ENCODE measurements around the gene CD37.

DNA sequence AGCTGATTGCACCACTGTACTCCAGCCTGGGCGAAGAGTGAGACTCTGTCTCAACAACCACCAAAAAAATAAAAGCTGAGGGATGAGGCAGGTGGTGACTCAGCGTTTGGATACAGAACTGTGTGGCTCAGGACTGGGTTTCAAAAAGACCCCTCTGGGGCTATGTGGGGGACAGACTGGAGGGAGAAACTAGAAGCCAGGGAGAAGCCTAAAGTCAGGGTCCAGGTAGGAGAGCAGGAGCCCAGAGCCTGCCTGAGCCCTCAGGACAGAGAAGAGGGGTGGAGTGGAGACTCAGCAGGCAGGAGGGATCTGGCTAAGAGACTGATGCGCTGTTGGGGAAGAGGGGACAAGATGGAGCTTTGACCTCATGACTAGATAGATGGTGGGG lies 1.8 kb upstream of the CD37 start:
- TF ChIP-seq, protein P1, sequence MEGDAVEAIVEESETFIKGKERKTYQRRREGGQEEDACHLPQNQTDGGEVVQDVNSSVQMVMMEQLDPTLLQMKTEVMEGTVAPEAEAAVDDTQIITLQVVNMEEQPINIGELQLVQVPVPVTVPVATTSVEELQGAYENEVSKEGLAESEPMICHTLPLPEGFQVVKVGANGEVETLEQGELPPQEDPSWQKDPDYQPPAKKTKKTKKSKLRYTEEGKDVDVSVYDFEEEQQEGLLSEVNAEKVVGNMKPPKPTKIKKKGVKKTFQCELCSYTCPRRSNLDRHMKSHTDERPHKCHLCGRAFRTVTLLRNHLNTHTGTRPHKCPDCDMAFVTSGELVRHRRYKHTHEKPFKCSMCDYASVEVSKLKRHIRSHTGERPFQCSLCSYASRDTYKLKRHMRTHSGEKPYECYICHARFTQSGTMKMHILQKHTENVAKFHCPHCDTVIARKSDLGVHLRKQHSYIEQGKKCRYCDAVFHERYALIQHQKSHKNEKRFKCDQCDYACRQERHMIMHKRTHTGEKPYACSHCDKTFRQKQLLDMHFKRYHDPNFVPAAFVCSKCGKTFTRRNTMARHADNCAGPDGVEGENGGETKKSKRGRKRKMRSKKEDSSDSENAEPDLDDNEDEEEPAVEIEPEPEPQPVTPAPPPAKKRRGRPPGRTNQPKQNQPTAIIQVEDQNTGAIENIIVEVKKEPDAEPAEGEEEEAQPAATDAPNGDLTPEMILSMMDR (IDR thresholded peaks at IDR 0.05) = no peak
- TF ChIP-seq RAD21 (IDR thresholded peaks at IDR 0.05; ENCODE audit: low read length) = no peak
- no peak for TF ChIP-seq RFX5 (IDR thresholded peaks at IDR 0.05; ENCODE audit: low read length)
- TF ChIP-seq GABPA (IDR thresholded peaks at IDR 0.05; ENCODE audit: low read depth) = no peak
- no peak for TF ChIP-seq JUND (IDR thresholded peaks at IDR 0.05)
- TF ChIP-seq TAF1 (IDR thresholded peaks at IDR 0.05; ENCODE audit: borderline replicate concordance, low read depth, low read length) = no peak
- TF ChIP-seq POLR2AphosphoS5 (IDR thresholded peaks at IDR 0.05; ENCODE audit: low read depth, low read length) = no peak
- TF ChIP-seq, protein P2, sequence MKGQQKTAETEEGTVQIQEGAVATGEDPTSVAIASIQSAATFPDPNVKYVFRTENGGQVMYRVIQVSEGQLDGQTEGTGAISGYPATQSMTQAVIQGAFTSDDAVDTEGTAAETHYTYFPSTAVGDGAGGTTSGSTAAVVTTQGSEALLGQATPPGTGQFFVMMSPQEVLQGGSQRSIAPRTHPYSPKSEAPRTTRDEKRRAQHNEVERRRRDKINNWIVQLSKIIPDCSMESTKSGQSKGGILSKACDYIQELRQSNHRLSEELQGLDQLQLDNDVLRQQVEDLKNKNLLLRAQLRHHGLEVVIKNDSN (IDR thresholded peaks at IDR 0.05; ENCODE audit: borderline replicate concordance, low read depth) = no peak

Data from SK-N-SH (cell line).